VCaP (cell line): Measurements from ENCODE around the gene SERHL2.
"Not testable (repeated sequence)": the region's sequence is repeated elsewhere in the genome, so short reads cannot be mapped to it uniquely, and the experiment has no call there.

Source experiments
- H3K27ac ChIP-seq: fragments of 450-650 bp; 2 replicates; pipeline ENCODE4 v1.5.1; 2017
- CTCF ChIP-seq: fragments of 450-650 bp; conservative IDR thresholded peaks from 2 replicates; pipeline ENCODE4 v1.5.1; 2017; ENCODE audit warnings: mild to moderate bottlenecking, moderate library complexity

Gene SERHL2

GRCh38 chr22:42536166-42536565 is 17.6 kb upstream of the SERHL2 start:
- TF ChIP-seq CTCF, result no peak
- H3K27ac ChIP-seq, result no peak overlapping the region

DNA sequence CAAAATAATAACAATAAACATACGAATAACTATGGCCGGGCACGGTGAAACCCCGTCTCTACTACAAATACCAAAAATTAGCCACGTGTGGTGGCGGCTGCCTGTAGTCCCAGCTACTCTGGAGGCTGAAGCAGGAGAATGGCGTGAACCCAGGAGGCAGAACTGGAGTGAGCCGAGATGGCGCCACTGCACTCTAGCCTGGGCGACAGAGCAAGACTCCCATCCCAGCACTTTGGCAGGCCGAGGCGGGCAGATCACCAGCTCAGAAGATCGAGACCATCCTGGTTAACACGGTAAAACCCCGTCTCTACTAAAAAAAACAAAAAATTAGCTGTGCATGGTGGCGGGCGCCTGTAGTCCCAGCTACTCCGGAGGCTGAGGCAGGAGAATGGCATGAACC is 17.1 kb upstream of the SERHL2 start:
- peak overlapping the region; percentile 21; the same call in 1 of the 2 replicates for H3K27ac ChIP-seq

DNA sequence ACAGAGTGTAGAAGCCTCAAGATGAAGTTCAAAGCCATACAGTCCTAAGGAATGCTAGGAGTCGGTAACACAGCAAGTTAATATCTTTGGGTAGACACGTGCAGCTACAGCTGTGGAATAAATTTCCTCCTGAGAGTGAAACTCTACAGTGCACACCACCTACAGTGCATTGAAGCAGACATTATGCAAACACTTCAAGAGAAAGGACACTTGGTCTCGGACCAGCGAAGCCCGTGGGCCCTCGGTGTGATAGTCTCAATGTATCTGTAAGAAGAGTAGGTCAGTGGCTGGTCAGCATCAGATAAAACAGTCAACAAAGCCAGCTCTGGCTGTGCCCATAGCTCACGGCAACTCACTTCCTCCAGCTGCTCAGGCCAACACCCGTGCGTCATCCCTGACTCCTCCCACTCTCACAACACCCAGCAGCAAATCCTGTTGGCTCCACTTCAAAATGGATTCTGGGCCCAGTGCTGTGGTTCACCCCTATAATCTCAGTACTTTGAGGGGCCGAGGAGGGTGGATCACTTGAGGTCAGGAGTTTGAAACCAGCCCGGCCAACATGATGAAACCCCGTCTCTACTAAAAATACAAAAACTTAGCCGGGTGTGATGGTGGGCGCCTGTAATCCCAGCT is 16.4 kb upstream of the SERHL2 start:
- H3K27ac ChIP-seq, result peak overlapping the region; percentile 21; the same call in 1 of the 2 replicates

- H3K27ac ChIP-seq, result peak overlapping the region; percentile 55
These were observed 14.5 kb upstream of the SERHL2 start for GRCh38 chr22:42539236-42539771.

GRCh38 chr22:42544686-42545085 is 9.1 kb upstream of the SERHL2 start:
- no peak overlapping the region for H3K27ac ChIP-seq
- no peak for TF ChIP-seq CTCF

DNA sequence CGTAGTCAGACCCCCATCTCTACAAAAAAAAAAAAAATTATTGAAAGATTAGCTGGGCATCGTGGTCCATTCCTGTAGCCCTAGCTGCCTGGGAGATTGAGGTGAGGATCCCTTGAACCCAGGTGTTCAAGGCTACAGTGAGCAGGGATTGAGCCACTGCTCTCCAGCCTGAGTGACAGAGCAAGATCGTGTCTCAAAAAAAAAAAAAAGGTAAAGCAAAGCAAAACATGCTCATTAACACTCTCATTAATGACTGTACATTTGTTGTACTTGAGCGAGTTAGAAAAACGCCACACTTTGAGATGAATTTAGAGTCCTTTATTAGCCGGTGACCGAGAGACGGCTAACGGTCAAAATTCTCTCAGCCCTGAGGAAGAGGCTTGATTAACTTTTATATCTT is 6.2 kb upstream of the SERHL2 start:
- TF ChIP-seq CTCF, result no peak
- H3K27ac ChIP-seq, result no peak overlapping the region

DNA sequence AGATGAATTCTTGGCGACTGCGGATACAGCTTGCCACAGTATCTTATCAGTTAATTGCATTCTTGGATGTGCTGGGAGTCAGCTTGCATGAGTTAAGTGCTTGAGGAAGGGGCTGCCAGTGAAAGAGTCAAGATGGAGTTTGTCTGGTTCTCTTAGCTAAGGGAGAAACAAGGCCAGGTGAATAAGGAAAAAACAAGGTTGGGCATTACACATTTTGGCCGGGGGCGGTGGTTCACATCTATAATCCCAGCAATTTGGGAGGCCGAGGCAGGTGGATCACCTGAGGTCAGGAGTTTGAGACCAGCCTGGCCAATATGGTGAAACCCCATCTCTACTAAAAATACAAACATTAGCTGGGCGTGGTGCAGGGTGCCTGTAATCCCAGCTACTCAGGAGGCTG is 5.6 kb upstream of the SERHL2 start:
- H3K27ac ChIP-seq, result not testable (repeated sequence)

GRCh38 chr22:42548597-42549330 is 5.0 kb upstream of the SERHL2 start:
- TF ChIP-seq CTCF, result no peak
- no peak overlapping the region for H3K27ac ChIP-seq

GRCh38 chr22:42549331-42550060 is 4.3 kb upstream of the SERHL2 start:
- TF ChIP-seq CTCF, result no peak
- no peak overlapping the region for H3K27ac ChIP-seq
